ENCODE data around the gene FDX2.
"Not testable (repeated sequence)": the region's sequence is repeated elsewhere in the genome, so short reads cannot be mapped to it uniquely, and the experiment has no call there.

The FDX2 gene

DNA sequence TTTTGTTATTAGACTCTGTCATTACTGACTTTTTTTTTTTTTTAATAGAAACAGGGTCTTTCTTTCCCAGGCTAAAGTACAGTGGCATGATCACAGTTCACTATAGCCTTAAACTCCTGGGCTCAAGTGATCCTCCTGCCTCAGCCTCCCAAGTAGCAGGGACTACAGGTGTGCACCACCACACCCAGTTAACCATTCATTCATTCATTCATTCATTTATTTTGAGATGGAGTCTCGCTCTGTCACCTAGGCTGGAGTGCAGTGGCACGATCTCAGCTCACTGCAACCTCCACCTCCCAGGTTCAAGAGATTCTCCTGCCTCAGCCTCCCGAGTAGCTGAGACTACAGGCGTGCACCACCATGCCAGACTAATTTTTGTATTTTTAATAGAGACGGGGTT lies 33.8 kb downstream of the FDX2 start:
- DNase-seq, result not testable (repeated sequence)

DNA sequence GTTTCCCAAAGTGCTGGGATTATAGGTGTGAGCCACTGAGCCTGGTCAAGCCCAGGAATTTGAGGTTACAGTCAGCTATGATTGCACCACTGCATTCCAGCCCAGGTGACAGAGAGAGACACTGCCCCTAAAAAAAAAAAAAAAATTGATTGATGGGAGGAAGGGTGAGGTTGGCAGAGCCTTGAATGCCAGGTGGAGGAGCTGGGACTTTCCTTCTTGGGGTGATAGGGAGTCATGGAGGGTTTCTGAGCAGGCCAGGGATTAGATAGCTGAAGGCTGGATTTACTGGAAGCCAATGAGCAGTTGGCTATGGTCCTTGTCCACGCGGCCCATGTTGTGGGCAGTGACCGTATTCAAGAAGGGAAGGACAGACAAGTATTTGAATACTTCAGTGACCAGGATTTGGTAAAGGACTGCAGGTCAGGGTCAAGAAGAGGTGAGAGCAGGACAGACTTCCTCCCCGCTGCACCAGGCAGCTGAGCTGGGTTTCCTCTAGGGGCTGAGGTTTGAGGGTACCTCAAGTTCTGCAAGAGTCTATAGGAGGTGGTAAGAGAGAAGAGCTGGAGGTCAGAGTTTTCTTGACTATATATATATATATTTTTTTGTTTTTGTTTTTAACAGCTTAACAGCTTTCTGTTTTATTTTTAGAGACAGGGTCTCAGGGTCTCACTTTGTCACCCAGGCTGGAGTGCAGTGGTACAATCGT lies 35.9 kb downstream of the FDX2 start:
- DNase-seq, result no peak

DNA sequence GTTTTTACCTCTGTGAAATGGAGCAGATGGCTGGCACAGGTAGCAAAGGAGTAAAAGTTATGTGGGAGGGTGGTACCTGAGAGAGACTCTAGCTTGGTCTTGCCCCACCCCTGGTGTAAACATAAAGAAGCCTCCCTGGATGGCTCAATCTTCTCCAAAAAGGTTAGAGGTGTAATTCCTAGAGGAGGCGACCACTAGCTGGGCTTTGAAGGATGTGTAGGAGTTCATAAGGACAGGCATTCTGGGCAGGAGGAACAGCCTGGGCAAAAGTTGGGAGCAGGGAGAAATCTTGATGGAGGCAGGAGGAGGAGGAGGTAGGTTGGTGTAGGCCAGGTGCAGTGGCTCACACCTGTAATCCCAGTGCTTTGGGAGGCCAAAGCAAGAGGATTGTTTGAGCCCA lies 36.9 kb downstream of the FDX2 start:
- DNase-seq, result no peak

DNA sequence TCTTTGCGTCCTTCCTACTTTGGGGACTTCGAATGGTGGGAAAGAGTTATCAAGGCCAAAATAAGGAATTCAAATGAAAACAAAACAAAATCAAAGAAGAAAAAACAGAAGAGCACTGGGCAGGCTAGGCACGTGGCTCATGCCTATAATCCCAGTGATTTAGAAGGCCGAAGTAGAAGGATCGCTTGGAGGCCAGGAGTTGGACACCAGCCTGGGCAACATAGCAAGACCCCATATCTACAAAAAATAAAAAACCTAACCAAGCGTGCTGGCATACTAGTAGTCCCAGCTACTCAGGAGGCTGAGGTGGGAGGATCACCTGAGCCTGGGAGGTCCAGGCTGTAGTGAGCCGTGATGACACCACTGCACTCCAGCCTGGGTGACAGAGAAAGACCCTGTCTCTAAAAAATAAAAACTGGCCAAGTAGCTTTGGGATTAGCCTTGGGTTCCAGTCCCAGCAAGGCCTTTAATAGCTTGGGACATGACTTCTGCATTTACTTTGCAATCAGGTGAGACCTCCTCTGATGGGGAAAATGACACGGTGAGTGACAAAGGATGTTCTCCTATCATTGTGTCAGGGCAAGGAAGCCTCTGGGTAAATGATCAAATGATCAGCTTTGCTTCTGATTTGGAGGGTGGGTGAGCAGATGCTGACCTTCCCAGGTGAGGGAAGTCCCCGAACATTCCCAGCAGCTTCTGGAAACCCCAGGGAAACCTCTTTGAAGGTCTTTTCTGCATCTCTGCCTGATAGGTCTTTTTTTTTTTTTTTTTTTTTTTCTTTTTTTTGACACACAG lies 37.8 kb downstream of the FDX2 start:
- no peak for DNase-seq

DNA sequence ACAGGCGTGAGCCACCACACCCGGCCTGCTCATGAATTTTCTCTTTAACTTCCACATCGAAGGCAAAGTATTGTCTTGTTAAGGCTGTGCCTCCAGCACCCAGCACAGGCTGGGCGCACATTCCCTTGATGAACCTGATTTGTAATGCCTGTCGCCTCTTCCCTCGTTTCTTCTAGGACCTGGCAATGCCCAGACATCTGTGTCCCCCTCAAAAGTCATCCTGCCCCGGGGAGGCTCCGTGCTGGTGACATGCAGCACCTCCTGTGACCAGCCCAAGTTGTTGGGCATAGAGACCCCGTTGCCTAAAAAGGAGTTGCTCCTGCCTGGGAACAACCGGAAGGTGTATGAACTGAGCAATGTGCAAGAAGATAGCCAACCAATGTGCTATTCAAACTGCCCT lies 41.2 kb downstream of the FDX2 start:
- DNase-seq, result no peak

DNA sequence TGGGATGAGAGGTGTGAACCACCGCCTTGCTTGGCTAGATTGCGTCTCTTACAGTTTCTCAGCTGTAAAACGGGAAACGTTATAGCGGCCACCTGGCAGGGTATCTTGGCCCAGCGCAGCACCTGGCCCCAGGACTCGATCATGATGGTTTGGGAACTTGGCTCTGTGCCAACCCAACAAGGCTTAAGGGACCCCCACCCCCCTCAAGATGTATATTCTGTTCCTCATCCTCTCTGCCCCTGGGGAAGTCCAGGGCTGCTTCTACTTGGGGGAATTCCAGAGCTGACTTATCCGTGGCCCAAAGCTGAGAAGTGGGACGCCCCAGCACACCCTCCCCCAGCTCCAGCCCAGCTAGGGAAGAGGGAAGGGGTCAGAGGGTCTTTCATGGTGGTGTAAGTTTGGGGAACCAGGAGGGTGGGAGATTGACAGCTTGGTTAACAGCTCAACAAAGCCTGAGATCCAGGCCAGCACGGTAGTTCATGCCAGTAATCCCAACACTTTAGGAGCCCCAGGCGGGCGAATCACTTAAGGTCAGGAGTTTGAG lies 44.2 kb downstream of the FDX2 start:
- peak; percentile 61 for DNase-seq

DNA sequence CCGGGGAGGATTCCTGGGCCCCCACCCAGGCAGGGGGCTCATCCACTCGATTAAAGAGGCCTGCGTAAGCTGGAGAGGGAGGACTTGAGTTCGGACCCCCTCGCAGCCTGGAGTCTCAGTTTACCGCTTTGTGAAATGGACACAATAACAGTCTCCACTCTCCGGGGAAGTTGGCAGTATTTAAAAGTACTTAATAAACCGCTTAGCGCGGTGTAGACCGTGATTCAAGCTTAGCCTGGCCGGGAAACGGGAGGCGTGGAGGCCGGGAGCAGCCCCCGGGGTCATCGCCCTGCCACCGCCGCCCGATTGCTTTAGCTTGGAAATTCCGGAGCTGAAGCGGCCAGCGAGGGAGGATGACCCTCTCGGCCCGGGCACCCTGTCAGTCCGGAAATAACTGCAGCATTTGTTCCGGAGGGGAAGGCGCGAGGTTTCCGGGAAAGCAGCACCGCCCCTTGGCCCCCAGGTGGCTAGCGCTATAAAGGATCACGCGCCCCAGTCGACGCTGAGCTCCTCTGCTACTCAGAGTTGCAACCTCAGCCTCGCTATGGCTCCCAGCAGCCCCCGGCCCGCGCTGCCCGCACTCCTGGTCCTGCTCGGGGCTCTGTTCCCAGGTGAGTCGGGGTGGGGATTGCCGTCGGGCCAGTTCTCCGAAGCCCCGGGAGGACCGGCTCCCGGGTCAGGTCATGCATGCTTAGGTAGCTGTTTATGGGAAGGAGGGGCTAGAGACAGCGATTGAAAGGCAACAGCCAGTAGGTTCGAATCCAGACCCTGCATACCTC lies 45.0 kb downstream of the FDX2 start, which contains the start of gene ICAM1:
TSS of gene ICAM1 (plus strand) at position 505 of the 779 bp plus-strand sequence. CDS start at position 545, 40 bp downstream.
- peak; percentile 88 for DNase-seq

DNA sequence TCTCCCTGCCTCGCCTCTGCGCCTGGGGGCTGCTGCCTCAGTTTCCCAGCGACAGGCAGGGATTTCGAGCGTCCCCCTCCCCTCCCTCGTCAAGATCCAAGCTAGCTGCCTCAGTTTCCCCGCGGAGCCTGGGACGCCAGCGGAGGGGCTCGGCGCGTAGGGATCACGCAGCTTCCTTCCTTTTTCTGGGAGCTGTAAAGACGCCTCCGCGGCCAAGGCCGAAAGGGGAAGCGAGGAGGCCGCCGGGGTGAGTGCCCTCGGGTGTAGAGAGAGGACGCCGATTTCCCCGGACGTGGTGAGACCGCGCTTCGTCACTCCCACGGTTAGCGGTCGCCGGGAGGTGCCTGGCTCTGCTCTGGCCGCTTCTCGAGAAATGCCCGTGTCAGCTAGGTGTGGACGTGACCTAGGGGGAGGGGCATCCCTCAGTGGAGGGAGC lies 45.6 kb downstream of the FDX2 start:
- DNase-seq, result peak; percentile 89

DNA sequence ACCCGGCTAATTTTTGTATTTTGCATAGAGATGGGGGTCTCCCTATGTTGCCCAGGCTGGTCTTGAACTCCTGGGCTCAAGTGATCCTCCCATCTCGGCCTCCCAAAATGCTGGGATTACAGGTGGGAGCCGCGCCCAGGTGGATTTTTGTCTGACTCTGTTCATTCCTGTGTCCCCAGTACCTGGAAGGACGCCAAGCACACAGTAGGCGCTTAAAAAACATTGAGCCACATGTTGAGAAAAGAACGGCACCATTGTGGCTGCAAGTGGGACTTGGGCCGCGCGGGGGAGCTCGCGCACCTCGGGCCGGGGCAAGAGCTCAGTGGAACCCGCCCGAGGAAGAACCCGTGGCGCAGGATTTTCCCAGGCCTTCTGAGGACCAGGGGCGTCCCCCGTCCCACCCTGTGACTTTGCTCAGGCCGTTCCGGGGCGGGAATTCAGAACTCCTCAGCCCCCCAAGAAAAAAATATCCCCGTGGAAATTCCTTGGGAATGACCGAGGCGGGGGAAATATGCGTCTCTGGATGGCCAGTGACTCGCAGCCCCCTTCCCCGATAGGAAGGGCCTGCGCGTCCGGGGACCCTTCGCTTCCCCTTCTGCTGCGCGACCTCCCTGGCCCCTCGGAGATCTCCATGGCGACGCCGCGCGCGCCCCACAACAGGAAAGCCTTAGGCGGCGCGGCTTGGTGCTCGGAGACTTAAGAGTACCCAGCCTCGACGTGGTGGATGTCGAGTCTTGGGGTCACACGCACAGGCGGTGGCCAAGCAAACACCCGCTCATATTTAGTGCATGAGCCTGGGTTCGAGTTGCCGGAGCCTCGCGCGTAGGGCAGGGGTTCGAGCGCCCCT lies 46.3 kb downstream of the FDX2 start:
- DNase-seq, result peak; percentile 96

DNA sequence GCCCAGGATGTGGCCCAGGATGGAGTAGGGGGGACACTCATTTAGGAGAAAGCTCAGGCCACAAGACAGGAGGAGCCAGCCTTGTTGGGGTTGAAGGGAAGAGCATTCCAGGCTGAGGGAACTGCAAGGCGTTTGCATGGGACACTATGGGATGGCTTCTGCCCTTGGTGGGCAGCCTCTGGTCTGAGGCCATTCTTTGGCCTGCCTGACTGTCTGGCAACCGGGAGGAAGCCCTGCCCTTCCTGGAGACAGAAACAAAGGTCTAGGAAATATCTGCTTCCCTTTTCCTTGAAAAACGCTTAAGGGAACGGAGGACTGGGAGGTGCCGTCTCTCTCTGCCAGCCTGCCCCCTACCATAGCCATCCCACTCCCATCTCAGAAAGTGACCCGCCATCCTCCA lies 47.7 kb downstream of the FDX2 start:
- DNase-seq, result no peak

DNA sequence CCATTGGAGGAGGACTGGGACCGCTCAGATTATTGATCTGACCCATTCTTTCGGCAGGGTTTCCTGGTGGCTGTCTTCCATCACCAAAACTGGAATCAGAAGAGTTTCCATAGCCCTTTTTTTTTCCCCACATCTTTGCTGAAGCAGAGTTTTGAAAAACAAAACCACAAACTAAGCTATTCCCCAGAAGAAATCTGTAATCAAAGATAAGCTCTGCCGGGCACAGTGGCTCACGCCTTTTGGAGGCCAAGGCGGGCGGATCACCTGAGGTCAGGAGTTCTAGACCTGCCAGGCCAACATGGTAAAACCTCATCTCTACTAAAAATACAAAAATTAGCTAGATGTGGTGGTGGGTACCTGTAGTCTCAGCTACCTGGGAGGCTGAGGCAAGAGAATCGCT lies 49.1 kb downstream of the FDX2 start:
- no peak for DNase-seq

DNA sequence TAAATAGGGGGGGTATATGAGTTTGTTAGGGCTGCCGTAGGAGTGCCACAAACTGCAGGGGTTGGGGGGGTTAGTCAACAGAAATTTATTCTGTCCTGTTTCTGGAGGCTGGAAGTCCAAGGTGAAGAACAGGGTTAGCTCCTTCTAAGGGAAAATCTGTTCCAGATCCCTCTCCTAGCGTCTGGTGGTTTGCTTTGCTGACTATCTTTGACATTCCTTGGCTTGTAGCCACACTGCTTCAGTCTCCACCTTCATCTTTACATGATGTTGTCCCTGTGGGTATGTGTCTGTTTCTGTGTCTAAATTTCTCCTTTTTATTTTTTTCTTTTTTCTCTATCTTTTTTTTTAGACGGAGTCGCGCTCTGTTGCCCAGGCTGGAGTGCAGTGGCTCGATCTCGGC lies 53.0 kb downstream of the FDX2 start:
- no peak for DNase-seq

DNA sequence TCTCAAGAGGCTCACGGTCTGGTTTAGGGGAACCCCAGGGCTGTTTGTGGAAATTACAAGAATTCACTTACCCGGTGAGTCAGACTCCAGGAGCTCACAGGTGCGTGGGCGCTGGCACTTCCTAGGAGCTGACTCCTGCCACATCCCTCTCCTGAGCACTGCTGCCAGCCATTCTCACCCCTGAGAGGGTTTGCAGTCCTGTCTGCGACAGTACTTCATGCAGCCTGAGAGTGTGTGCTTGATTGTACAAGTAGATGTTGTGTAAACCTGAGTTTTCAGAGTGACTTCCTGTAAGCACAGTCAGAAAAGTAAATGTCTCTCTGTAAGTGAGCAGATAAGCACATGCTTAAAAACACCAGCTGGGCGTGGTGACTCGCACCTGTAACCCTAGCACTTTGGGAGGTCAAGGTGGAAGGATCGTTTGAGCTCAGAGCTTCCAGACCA lies 55.7 kb downstream of the FDX2 start:
- DNase-seq, result peak; percentile 82

Data from stimulated activated CD8-positive, alpha-beta memory T cell treated with anti-CD3 and anti-CD28 coated beads, Interleukin-4, amount 100 ng/mL, for 48 hours (primary cell).